HG02884 (cell line): ENCODE results near the gene GYS2.

Experiments
- ATAC-seq: cut with Tn5 transposase; IDR thresholded peaks from one replicate; pipeline ENCODE4 v1.9.1; 2021; ENCODE audit warnings: mild to moderate bottlenecking, moderate library complexity; ENCODE audit not compliant: unreplicated experiment

The GYS2 gene

DNA sequence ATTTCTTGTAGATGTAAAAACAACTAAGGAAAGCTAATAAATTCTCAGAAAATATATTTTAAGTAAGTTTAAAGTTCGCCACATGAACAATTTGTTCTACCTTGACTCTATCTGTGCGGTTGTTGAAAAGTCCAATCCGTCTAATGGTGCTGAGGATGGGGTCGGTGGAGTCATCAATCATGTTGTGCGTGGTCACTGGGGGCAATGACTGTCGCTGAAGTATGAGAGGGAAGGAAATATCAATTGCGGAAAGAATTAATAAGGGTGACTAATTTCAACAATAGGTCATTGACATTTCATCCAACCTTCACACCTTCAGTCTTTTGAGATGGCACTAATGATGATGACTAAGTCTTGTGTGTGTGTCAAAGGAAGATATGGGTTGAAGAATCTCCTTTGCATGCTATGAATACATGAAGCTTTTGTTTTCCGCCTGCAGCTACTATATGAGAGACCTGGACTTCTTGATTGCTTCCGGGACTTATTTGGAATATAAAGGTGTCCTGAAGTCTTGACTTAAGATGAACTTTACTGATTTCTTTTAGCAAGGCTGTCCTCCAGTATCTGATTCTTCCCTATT lies 46.5 kb downstream of the GYS2 start:
- ATAC-seq: no peak

GRCh38 chr12:21553329-21553675 lies 51.3 kb downstream of the GYS2 start:
- ATAC-seq: no peak

DNA sequence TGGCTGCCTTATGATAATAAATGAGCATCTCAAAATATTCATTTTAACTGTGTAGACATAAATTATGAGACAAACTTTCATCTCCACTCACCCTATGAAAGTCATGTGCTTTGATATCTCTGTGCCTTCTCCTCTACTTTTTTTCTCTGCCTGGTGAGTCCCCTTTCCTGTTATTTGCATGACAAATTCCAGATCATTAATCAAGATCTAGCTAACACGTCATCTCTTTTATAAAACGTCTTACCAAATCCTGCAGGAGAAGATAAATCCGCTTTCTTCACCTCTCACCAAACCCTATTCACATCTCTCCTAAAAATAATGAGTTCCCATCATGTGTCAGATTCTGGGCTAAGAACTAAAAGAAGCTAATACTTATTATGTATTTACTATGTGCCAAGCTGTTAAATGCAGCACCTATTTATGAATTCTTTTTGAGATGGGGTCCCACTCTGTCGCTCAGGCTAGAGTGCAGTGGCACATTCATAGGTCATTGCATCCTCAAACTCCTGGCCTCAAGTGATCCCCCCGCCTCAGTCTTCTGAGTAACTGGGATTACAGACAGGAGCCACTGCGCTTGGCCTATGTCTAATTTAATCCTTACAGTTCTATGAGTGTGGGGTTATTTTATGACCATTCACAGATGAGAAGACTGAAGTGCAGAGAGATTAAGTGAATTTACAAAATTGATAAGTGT lies 51.9 kb downstream of the GYS2 start:
- no peak for ATAC-seq

DNA sequence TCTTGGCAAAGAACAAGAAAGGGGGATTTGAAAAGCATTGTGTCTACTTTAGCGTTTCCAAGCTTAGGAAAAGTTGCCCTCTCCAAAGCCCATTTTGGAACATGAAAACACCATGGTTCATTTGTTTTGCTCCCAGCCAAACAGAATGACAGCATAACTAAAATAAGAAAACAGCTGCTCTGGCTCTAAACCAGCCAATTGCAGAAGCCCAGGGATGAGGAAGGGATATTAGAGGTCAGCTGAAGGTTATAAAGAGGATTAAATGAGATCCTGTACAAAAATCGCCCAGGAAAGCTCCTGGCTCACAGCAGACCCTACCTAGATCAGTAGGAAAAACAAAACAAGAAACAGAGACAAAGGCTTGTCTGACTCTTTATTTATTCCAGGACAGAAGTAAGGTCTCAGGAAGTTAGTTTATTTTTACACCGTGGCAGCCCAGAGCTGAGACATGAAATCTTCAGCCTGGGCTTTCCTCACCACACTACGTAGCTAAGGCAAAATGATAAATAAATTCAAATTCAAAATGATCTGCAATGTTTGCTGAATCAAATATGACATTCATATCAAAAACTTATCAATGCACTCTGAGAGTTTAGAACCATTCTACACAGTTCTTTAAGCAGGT lies 52.7 kb downstream of the GYS2 start:
- no peak for ATAC-seq

DNA sequence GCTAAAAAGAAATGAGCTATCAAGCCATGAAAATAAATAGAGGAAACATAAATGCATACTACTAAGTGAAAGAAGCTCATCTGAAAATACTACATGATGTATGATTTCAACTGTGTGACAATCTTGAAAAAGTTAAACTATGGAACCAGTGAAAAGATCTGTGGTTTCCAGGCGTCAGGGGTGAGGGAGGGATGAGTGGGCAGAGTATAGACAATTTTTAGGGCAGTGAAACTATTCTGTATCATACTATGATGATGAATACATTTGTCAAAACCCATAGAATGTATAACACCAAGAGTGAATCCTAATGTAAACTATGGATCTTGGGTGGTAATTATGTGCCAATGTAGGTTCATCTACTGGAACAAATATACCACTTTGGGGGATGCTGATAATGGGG lies 57.2 kb downstream of the GYS2 start:
- no peak for ATAC-seq

GRCh38 chr12:21546716-21547115 lies 57.9 kb downstream of the GYS2 start:
- no peak for ATAC-seq

DNA sequence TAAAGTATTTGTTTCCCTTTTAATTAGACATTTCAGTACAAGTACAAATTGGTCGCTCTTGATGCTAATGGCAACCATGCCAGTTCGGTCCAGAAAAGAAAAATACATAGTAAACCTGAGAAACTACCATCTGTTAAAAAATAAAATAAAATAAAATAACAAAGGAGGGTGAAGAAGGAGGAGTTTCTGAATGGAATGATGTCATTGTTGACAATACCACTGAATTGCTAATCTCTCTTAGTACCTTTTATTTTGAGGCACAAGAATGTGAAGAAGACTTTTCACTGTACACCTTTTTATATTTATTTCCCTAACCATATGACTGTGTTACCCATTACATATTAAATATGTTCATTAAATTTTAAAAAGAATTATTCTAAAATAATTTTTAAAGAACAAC lies 59.1 kb downstream of the GYS2 start:
- no peak for ATAC-seq

DNA sequence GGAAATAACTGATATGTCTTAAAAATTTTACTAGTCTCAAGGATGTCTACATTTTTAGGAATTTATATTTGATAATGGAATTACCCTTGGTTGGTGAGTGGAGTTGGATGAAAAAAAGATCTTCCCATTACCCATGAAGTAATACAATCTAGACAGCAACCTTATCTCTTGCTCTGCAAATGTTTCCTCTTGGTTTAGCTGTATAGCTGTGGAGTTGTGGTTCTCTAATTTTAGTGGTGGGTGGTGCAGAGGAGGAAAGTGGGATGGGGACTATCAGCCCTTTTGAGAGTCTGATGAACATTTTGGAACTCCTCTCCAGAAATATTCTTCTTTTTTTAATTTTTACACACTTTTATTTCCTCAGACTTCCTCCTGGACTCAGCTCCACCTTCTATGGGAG lies 61.5 kb downstream of the GYS2 start:
- ATAC-seq: no peak

DNA sequence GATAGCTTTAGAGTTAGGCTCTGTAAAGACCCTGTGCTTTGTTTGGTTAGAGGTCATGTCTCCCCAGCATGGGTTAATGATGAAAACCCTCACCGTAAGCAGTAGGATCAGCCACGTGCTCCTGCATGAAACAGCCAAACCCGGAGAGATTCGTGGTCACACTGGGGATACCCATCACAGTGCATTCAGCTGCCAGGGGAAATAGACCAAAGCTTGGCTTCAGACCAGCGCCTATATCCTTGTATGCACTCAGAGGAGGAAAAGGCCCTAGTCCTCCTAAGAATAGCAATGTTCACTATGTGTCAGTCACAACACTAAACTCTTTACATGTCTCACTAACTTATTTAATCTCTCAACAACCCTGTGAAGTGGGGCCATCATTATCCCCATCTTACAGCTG lies 62.2 kb downstream of the GYS2 start:
- ATAC-seq: no peak

- ATAC-seq: no peak
These were observed 62.9 kb downstream of the GYS2 start for GRCh38 chr12:21541773-21542172.

DNA sequence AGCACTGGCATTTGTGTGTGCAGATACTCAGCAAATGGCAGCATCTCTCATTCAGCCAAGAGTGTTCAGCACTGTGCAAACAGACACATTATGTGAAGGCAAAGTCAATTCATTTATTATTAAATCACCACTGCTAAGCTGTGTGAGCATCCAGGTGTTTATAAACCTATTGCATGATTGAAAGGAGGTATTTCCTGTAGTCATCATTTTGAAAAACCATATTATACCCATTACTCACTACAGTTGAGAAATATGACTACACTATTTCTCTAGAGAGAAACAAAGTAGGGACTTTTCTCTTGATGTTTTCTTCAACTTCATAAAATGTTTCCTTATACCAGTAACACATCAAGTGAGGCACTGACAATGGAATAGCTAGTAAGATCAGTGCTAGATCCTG lies 64.8 kb downstream of the GYS2 start:
- ATAC-seq: no peak

DNA sequence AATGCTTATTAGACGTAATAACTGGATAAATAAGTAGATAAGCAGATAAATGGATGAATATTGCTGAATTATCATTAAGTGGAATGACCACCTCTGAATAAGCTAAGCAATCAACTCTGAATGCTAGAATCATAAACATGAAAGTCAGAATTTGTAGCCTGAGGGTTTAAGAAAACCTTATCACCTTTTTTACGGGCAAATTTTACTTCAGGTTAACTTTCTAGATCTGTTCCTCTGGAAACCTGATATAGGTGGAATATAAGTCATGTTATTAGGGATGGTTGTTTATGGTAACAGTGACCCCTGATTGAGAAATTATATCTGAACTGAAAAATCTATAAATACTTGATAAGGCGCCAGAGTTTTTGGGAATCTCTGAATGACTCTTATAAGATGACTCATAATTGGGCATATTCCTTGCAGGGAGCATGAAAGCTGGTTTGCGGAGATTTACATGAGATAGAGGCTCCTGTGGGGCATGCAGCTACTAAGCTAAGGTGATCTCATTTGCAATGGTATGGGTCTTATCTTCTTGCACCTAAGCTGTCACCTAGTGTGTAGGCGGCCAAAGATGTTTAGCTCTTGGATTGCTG lies 66.5 kb downstream of the GYS2 start:
- ATAC-seq: no peak

GRCh38 chr12:21529456-21529855 lies 75.2 kb downstream of the GYS2 start:
- ATAC-seq: no peak

DNA sequence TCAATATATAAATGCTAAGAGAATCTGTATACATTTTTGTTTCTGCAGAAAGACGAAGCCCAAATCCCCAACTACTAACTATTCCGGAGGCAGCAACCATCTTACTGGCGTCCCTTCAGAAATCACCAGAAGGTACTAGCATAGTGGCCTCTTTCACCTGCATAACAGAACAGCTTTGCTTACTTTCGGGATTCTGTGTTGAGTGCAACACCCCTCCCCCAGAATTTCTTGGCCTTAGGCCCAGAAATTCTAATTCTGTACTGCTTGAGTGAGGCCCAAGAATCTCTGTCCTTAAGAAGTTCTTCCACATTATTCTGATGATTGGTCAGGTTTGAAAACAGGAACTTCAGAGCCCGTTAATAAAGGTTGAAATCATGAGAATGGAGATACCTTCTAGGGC lies 75.7 kb downstream of the GYS2 start:
- no peak for ATAC-seq

- ATAC-seq: peak; percentile 84
These were observed 77.0 kb downstream of the GYS2 start for GRCh38 chr12:21527451-21528180.

GRCh38 chr12:21526721-21527345 lies 77.8 kb downstream of the GYS2 start:
- no peak for ATAC-seq

DNA sequence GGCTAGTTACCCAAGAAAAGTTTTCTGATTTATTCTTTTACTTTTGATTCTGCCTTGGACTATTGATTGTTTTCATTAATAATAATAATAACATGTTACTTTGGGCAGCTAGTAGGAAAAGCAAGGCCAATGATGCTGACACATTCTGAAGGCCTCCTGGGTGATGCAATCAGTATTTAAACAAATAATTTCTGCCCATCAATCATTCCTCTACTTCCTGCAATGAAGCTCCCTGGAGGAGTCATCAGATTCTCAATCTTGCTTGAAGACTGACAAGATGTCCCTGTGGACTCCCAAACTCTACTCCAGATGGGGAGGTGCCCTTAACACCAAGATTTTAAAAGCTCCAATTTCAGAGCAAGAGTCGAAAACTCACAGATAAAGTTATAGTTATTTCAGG lies 78.6 kb downstream of the GYS2 start, which contains the start of gene SPX:
Gene SPX, plus strand, starts transcription at position 244 of the 400 bp plus-strand sequence. CDS start 177 bp downstream, outside the sequence.
- no peak for ATAC-seq

GRCh38 chr12:21523148-21523547 lies 81.5 kb downstream of the GYS2 start:
- ATAC-seq: no peak

GRCh38 chr12:21521541-21521940 lies 83.1 kb downstream of the GYS2 start:
- no peak for ATAC-seq

DNA sequence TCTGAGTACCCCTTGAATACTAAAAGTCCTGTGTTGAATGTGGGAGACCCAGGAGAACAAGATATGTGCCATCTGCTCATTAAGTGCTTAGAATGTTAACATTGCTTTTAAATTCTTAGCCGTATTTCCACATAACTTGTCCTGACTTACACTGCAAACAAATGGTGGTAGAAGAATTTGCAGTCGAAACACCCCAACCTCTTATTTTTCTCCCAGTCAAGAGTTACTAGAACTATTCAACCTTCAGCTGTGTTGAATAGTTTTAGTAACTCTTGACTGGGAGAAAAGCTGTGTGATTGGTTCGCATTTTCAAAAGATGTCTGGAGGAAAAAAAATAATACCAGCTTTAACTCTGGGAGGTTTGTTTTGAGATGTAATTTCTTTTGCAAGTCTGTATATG lies 86.2 kb downstream of the GYS2 start:
- no peak for ATAC-seq

DNA sequence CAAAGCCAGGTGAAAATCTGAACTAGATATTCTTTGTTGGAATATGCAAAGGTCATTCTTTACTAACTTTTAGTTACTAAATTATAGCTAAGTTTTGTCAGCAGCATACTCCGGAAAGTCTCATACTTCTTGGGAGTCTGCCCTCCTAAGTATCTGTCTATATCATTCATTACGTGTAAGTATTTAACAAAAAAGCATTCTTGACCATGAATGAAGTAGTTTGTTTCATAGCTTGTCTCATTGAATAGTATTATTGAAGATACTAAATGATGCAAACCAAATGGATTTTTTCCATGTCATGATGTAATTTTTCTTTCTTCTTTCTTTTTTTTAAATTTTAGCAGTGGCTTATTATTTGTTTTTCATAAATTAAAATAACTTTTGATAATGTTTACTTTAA lies 88.4 kb downstream of the GYS2 start:
- no peak for ATAC-seq
